Tibial nerve (tissue), 4 donors: ENCODE results near the gene FBXO38. TPM values are rescaled to one million over a fixed set of nuclear protein-coding genes. Genes with fewer than 3 reads are reported as not detected.

Experiments
- DNase-seq, 2 donors: peaks; one replicate each; pipeline ENCODE4 v3.0.0-alpha.2; 2019; ENCODE audit warnings: low spot score in 2 of 2
- H3K27ac ChIP-seq, 4 donors: fragments of 200-600 bp; sonication (generic) in 3 of 4; one replicate each; pipeline ENCODE4 v1.5.1; 2017 to 2019; ENCODE audit warnings: mild to moderate bottlenecking in 1 of 4
- H3K27me3 ChIP-seq, 2 donors: fragments of 200-600 bp; sonication (generic) in 1 of 2; one replicate each; pipeline versions ENCODE4 v1.5.1 to v1.6.0; 2017 to 2019
- H3K36me3 ChIP-seq, 3 donors: fragments of 200-600 bp; sonication (generic); one replicate each; pipeline ENCODE4 v1.5.1; 2018 to 2019
- H3K4me1 ChIP-seq, 4 donors: fragments of 200-600 bp; sonication (generic) in 3 of 4; one replicate each; pipeline ENCODE4 v1.5.1; 2017 to 2019
- H3K4me3 ChIP-seq, 4 donors: fragments of 200-600 bp; sonication (generic) in 3 of 4; one replicate each; pipeline ENCODE4 v1.5.1; 2017 to 2019; ENCODE audit warnings: mild to moderate bottlenecking in 1 of 4, moderate library complexity in 1 of 4
- H3K9me3 ChIP-seq, 4 donors: fragments of 200-600 bp; sonication (generic) in 3 of 4; one replicate each; pipeline ENCODE4 v1.5.1; 2017 to 2019
- CTCF ChIP-seq, 5 experiments: fragments of 200-600 bp in 3 of 5; fragments of 450-650 bp in 2 of 5; sonication (generic) in 3 of 5; IDR thresholded peaks; one replicate each; pipeline ENCODE4 v1.5.1; 2016 to 2019; ENCODE audit warnings: antibody characterized with exemption in 5 of 5, mild to moderate bottlenecking in 3 of 5, moderate library complexity in 2 of 5
- EP300 ChIP-seq, 2 donors: sonication (generic); formaldehyde crosslinking; IDR thresholded peaks; one replicate each; pipeline ENCODE4 v1.6.1; 2017; ENCODE audit warnings: antibody characterized with exemption in 2 of 2, mild to moderate bottlenecking in 1 of 2
- POLR2A ChIP-seq, 2 donors: fragments of 450-650 bp; IDR thresholded peaks; one replicate each; pipeline ENCODE4 v1.6.1; 2017; ENCODE audit warnings: antibody characterized with exemption in 2 of 2, mild to moderate bottlenecking in 2 of 2, moderate library complexity in 2 of 2
- WGBS, 2 donors: methylation state at CpG; one replicate each; pipeline ENCODE4 v1.1.5; 2018; 5-methylcytosine and 5-hydroxymethylcytosine counted together
- total RNA-seq, 4 donors: library from RNA; depleted of rRNA; stranded (reverse); fragments of >200 nt; gene quantifications; one replicate each; pipeline ENCODE4 v1.1.0, GENCODE V29; 2016

Gene FBXO38
- 10 to 100 TPM; 55.0 to 60.7 (median 56.4) TPM for total RNA-seq

- Histone ChIP-seq H3K4me3 (peak within 1 kb of the TSS; percentile 75 to 94 (median 88)), H3K4me1 (peaks cover 0 to 52% (median 19%) of the 10 kb centered on the region in 4 donors), H3K27me3 (no peaks in the 10 kb centered on the region), H3K36me3 (peaks cover 0 to under 1% (median 0%) of the 10 kb centered on the region in 3 donors), H3K9me3 (no peaks in the 10 kb centered on the region), H3K27ac (peak within 1 kb of the TSS; percentile 61 to 95 (median 94))
- TF ChIP-seq POLR2A (IDR thresholded peaks at IDR 0.05) (peak; percentile 57 to 80), CTCF (IDR thresholded peaks at IDR 0.05) (peak in 3 of 5 experiments; percentile 9 to 30 (median 21)), EP300 (IDR thresholded peaks at IDR 0.05) (peak; percentile 17 to 99)
- 0 to 1% methylated on average over 26 to 31 of the region's 45 CpGs for WGBS, 2 donors
- DNase-seq: peak; percentile 91 to 94
These were observed at the start of gene FBXO38 for GRCh38 chr5:148383564-148384379. TSS of gene FBXO38 (plus strand) at chr5:148383958. CDS start at chr5:148394777, 10,819 bp downstream.

- no peak for DNase-seq
- no peak for TF ChIP-seq POLR2A (IDR thresholded peaks at IDR 0.05)
- no peaks in the 10 kb centered on the region for H3K27me3 ChIP-seq
- no peak within 1 kb of the TSS for H3K27ac ChIP-seq
- H3K4me3 ChIP-seq: no peak within 1 kb of the TSS
- H3K36me3 ChIP-seq: peaks cover 0 to 17% (median 0%) of the 10 kb centered on the region in 3 donors
- no peaks in the 10 kb centered on the region for H3K4me1 ChIP-seq
- peaks cover 0 to 16% (median 2%) of the 10 kb centered on the region in 4 donors for H3K9me3 ChIP-seq
- 87 to 93% methylated on average over 3 of the region's 3 CpGs for WGBS, 2 donors
These were observed 48.5 kb upstream of the FBXO38 start, which contains the start of gene SPINK9 for GRCh38 chr5:148335259-148335658. TSS of gene SPINK9 (plus strand) at chr5:148335559. CDS start at chr5:148335614, 55 bp downstream.

DNA sequence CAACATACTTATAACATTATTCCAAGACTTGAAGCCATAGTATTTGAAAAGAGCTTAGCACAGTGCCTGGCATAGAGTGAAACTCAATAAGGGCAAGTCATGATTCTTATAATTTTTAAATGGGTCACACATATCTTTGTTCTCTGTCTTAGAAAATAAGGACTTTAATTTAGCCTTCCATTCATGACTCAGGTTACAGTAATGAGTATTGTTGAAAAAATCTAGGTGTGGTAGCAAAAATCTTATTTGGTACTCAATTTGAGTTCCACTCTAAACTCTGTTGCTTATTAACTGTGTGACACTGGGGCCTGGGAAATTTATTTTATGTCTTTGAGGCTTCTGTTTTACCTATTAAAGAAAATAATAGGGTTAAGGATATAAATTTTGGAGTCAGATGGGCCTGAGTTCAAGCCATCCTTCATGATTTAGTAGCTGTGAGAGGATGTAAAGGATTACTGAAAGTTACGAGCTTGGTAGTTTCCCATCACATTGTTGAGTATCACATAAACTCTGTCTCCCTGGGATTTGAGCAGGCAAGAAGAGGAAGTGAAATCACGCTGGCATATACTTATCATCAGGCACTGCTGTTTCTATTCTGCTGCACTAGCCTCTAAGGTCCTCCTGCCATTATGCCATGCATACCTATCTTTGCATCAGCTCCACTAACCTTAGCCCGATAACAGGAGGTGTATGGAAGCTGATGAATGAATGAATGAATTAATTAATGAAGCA, 46.9 kb upstream of the FBXO38 start:
- peaks cover 0 to 9% (median 0%) of the 10 kb centered on the region in 3 donors for H3K36me3 ChIP-seq
- peaks cover 0 to 3% (median 0%) of the 10 kb centered on the region in 4 donors for H3K9me3 ChIP-seq
- H3K27ac ChIP-seq: no peak overlapping the region
- no peaks in the 10 kb centered on the region for H3K4me1 ChIP-seq
- H3K27me3 ChIP-seq: no peaks in the 10 kb centered on the region
- TF ChIP-seq POLR2A (IDR thresholded peaks at IDR 0.05) (no peak), EP300 (IDR thresholded peaks at IDR 0.05) (no peak), CTCF (IDR thresholded peaks at IDR 0.05) (no peak)
- DNase-seq: no peak
- H3K4me3 ChIP-seq: no peak overlapping the region
- WGBS, 2 donors: 64 to 73% methylated on average over 3 of the region's 3 CpGs

GRCh38 chr5:148342371-148343045, 41.2 kb upstream of the FBXO38 start:
- no peaks in the 10 kb centered on the region for H3K27me3 ChIP-seq
- 88 to 97% methylated on average over 2 of the region's 2 CpGs for WGBS, 2 donors
- TF ChIP-seq CTCF (IDR thresholded peaks at IDR 0.05) (no peak), EP300 (IDR thresholded peaks at IDR 0.05) (no peak), POLR2A (IDR thresholded peaks at IDR 0.05) (no peak)
- no peak overlapping the region for H3K4me3 ChIP-seq
- no peaks in the 10 kb centered on the region for H3K9me3 ChIP-seq
- DNase-seq: no peak
- no peak overlapping the region for H3K27ac ChIP-seq
- no peaks in the 10 kb centered on the region for H3K4me1 ChIP-seq
- no peaks in the 10 kb centered on the region for H3K36me3 ChIP-seq

- no peaks in the 10 kb centered on the region for H3K4me1 ChIP-seq
- no peak overlapping the region for H3K27ac ChIP-seq
- DNase-seq: no peak
- H3K9me3 ChIP-seq: no peaks in the 10 kb centered on the region
- 45 to 67% methylated on average over 2 of the region's 2 CpGs for WGBS, 2 donors
- no peaks in the 10 kb centered on the region for H3K27me3 ChIP-seq
- H3K36me3 ChIP-seq: no peaks in the 10 kb centered on the region
- H3K4me3 ChIP-seq: no peak overlapping the region
- TF ChIP-seq EP300 (IDR thresholded peaks at IDR 0.05) (no peak), POLR2A (IDR thresholded peaks at IDR 0.05) (no peak), CTCF (IDR thresholded peaks at IDR 0.05) (no peak)
These were observed 40.7 kb upstream of the FBXO38 start for GRCh38 chr5:148343046-148343407.
